ENCODE measurements around the gene EVC2. TPM values are rescaled to one million over a fixed set of nuclear protein-coding genes. Genes with fewer than 3 reads are reported as not detected.

Gene EVC2
- total and polyA plus RNA-seq, 2 experiments from 2014 or later: 4.3 to 8.1 TPM

DNA sequence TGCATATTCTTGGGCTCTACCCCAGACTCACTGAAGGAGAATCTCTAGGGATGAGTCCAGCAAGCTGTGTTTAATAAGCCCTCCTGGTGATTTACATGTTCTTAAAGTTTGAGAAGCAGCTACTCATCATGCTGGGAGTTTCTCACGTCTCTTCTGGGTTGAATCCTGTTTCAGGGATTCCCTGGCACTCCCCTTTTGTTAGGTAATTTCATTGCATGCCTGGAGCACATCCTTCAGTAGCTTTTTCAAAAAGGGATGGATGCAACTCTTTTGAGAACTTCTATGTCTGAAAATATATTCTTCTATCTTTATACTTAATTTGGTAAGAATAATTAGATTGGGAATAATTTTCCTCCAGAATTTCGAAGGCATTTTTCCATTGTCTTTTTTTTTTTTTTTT lies 7.0 kb upstream of the EVC2 start:
- Histone ChIP-seq H2AFZ (no peak overlapping the region), H3K79me2 (ENCODE audit: insufficient read depth) (peaks cover 88% of the 10 kb centered on the region), H3K4me1 (ENCODE audit: insufficient read depth) (peaks cover 20% of the 10 kb centered on the region), H3K4me3 (no peak overlapping the region), H3K36me3 (ENCODE audit: low read depth) (peaks cover 18% of the 10 kb centered on the region; the same call in 1 of the 2 replicates), H3K9me3 (ENCODE audit: low read depth) (no peaks in the 10 kb centered on the region), H3K9ac (no peak overlapping the region), H3F3A (ENCODE audit: insufficient read depth) (peaks cover 19% of the 10 kb centered on the region), H3K9me2 (ENCODE audit: insufficient read depth) (no peaks in the 10 kb centered on the region), H3K27me3 (replicated peaks; ENCODE audit: insufficient read depth) (no peaks in the 10 kb centered on the region), H3K27ac (no peak overlapping the region), H4K20me1 (ENCODE audit: insufficient read depth) (peaks cover 19% of the 10 kb centered on the region; the same call in 1 of the 2 replicates), H3K4me2 (ENCODE audit: unreplicated experiment) (no peak overlapping the region)
- in situ Hi-C loops (cut with MboI): no loop called here
- 69 to 80% methylated on average over 2 of the region's 2 CpGs for WGBS, 2 experiments (ENCODE audit: low coverage in 1 of 2, low lambda C conversion rate in 2 of 2, missing lambda C conversion rate in 2 of 2)
- TF ChIP-seq EZH2phosphoT487 (IDR thresholded peaks at IDR 0.05; ENCODE audit: insufficient read depth, low read depth) (no peak), EZH2 (IDR thresholded peaks at IDR 0.05; ENCODE audit: insufficient read depth, poor library complexity, severe bottlenecking) (no peak)
- no peak for DNase-seq

DNA sequence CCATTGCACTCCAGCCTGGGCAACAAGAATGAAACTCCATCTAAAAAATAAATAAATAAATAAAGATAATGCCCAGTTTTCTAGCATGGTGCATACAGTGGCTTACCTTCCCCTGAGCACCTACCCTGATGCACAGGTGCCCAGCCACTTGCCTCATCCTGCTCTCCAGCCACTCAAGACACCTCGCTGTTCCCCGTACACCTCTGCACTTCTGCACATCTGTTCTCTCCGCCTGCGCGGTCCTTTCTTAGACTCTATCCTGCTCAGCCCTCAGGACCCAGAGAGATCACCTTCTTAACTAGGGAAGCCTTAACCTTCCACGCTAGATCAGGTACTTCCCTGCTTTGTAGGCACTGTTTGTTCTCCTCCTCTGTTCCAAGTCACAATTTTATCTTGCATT lies 5.5 kb upstream of the EVC2 start:
- Histone ChIP-seq H3K36me3 (ENCODE audit: low read depth) (peaks cover 18% of the 10 kb centered on the region; the same call in 1 of the 2 replicates), H3K4me1 (ENCODE audit: insufficient read depth) (peaks cover 23% of the 10 kb centered on the region), H3K9me3 (ENCODE audit: low read depth) (no peaks in the 10 kb centered on the region), H3K27ac (no peak overlapping the region), H3K4me3 (no peak overlapping the region), H3K4me2 (ENCODE audit: unreplicated experiment) (no peak overlapping the region), H3K79me2 (ENCODE audit: insufficient read depth) (peaks cover 73% of the 10 kb centered on the region), H3K9me2 (ENCODE audit: insufficient read depth) (no peaks in the 10 kb centered on the region), H3K9ac (no peak overlapping the region), H3F3A (ENCODE audit: insufficient read depth) (peaks cover 33% of the 10 kb centered on the region), H4K20me1 (ENCODE audit: insufficient read depth) (peaks cover 19% of the 10 kb centered on the region; the same call in 1 of the 2 replicates), H3K27me3 (replicated peaks; ENCODE audit: insufficient read depth) (no peaks in the 10 kb centered on the region), H2AFZ (no peak overlapping the region)
- 89 to 90% methylated on average over 6 of the region's 6 CpGs for WGBS, 2 experiments (ENCODE audit: low coverage in 1 of 2, low lambda C conversion rate in 2 of 2, missing lambda C conversion rate in 2 of 2)
- no peak for DNase-seq
- in situ Hi-C loops (cut with MboI): no loop called here
- TF ChIP-seq EZH2phosphoT487 (IDR thresholded peaks at IDR 0.05; ENCODE audit: insufficient read depth, low read depth) (no peak), EZH2 (IDR thresholded peaks at IDR 0.05; ENCODE audit: insufficient read depth, poor library complexity, severe bottlenecking) (no peak)

DNA sequence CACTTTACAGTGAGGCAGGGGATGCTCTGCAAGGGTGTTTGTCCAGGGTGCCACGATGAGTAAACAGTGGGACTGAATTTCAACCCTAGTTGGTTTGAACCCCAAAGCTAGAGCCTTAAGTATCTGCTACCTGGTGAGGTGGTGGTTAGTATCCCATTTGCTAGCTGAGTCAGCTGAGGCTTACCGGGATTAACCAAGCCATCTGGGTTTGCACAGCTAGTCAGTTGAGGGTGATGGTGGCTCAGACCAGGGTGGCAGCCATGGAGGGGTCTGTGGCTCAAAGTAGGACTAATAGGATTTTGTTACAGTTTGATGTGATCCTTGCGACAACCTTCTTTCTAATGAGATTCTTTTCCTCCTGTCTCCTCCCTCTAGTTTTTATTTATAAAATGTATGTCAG lies 4.6 kb upstream of the EVC2 start:
- no peaks in the 10 kb centered on the region for H3K27me3 ChIP-seq (replicated peaks; ENCODE audit: insufficient read depth)
- in situ Hi-C loops (cut with MboI): no loop called here

DNA sequence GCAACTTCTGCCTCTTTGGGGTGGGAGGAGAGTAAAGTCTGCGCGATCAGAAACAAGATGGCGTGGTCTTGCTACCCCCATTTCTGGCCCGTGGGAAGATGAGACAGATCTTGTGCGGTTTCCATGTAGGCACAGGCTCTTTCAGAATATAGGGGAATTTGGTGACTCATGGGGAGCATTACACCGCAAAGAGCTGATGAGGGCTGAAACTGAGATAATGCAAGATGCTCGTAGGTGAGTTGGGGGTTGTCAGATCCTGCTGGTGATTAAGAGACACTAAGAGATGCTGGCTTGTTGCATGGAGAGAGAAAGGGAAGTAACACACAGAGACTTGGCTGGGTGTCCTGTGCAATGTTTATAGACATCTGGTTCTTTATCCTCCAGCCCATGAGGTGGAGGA lies 4.2 kb upstream of the EVC2 start:
- TF ChIP-seq EZH2phosphoT487 (IDR thresholded peaks at IDR 0.05; ENCODE audit: insufficient read depth, low read depth) (no peak), EZH2 (IDR thresholded peaks at IDR 0.05; ENCODE audit: insufficient read depth, poor library complexity, severe bottlenecking) (no peak)
- DNase-seq: peak; percentile 80
- H3K4me1 ChIP-seq (ENCODE audit: insufficient read depth): peaks cover 29% of the 10 kb centered on the region
- H3K27me3 ChIP-seq (replicated peaks; ENCODE audit: insufficient read depth): no peaks in the 10 kb centered on the region
- H2AFZ ChIP-seq: no peak overlapping the region
- peaks cover 34% of the 10 kb centered on the region for H3F3A ChIP-seq (ENCODE audit: insufficient read depth)
- H3K4me2 ChIP-seq (ENCODE audit: unreplicated experiment): peak overlapping the region; percentile 90
- H3K9me2 ChIP-seq (ENCODE audit: insufficient read depth): no peaks in the 10 kb centered on the region
- H3K9ac ChIP-seq: peak overlapping the region; percentile 84
- H3K9me3 ChIP-seq (ENCODE audit: low read depth): no peaks in the 10 kb centered on the region
- H3K79me2 ChIP-seq (ENCODE audit: insufficient read depth): peaks cover 64% of the 10 kb centered on the region
- H3K36me3 ChIP-seq (ENCODE audit: low read depth): peaks cover 14% of the 10 kb centered on the region; the same call in 1 of the 2 replicates
- H3K4me3 ChIP-seq: peak overlapping the region; percentile 71
- H4K20me1 ChIP-seq (ENCODE audit: insufficient read depth): peaks cover 14% of the 10 kb centered on the region; the same call in 1 of the 2 replicates
- in situ Hi-C loops (cut with MboI): no loop called here
- H3K27ac ChIP-seq: peak overlapping the region; percentile 85
- 59 to 64% methylated on average over 7 of the region's 7 CpGs for WGBS, 2 experiments (ENCODE audit: low coverage in 1 of 2, low lambda C conversion rate in 2 of 2, missing lambda C conversion rate in 2 of 2)

More for the DNA sequence above, 4.6 kb upstream of the EVC2 start:
- H3K27ac ChIP-seq: peak overlapping the region; percentile 85
- H3K79me2 ChIP-seq (ENCODE audit: insufficient read depth): peaks cover 64% of the 10 kb centered on the region
- H3K4me1 ChIP-seq (ENCODE audit: insufficient read depth): peaks cover 26% of the 10 kb centered on the region
- peak overlapping the region; percentile 90 for H3K4me2 ChIP-seq (ENCODE audit: unreplicated experiment)
- peak overlapping the region; percentile 71 for H3K4me3 ChIP-seq
- H2AFZ ChIP-seq: no peak overlapping the region
- peaks cover 18% of the 10 kb centered on the region; the same call in 1 of the 2 replicates for H4K20me1 ChIP-seq (ENCODE audit: insufficient read depth)
- H3F3A ChIP-seq (ENCODE audit: insufficient read depth): peaks cover 34% of the 10 kb centered on the region
- TF ChIP-seq EZH2phosphoT487 (IDR thresholded peaks at IDR 0.05; ENCODE audit: insufficient read depth, low read depth) (no peak), EZH2 (IDR thresholded peaks at IDR 0.05; ENCODE audit: insufficient read depth, poor library complexity, severe bottlenecking) (no peak)
- peaks cover 18% of the 10 kb centered on the region; the same call in 1 of the 2 replicates for H3K36me3 ChIP-seq (ENCODE audit: low read depth)
- peak; percentile 32 for DNase-seq
- 81 to 90% methylated on average over 3 of the region's 3 CpGs for WGBS, 2 experiments (ENCODE audit: low coverage in 1 of 2, low lambda C conversion rate in 2 of 2, missing lambda C conversion rate in 2 of 2)
- peak overlapping the region; percentile 37; the same call in 1 of the 2 replicates for H3K9ac ChIP-seq
- H3K9me2 ChIP-seq (ENCODE audit: insufficient read depth): no peaks in the 10 kb centered on the region
- no peaks in the 10 kb centered on the region for H3K9me3 ChIP-seq (ENCODE audit: low read depth)

Measured in GM23248 (cell line).